DOHH2 (cell line): ENCODE measurements around the gene ALOXE3.
"Not testable (repeated sequence)": the region's sequence is repeated elsewhere in the genome, so short reads cannot be mapped to it uniquely, and the experiment has no call there.

Experiments
- CTCF ChIP-seq: fragments of 200-600 bp; sonication (generic); IDR thresholded peaks from one replicate; pipeline ENCODE4 v1.5.1; 2014; ENCODE audit warnings: antibody characterized with exemption, mild to moderate bottlenecking, low read depth, low read length; ENCODE audit not compliant: poor library complexity, severe bottlenecking
- EZH2phosphoT487 ChIP-seq: fragments of 200-600 bp; sonication (generic); IDR thresholded peaks from 2 replicates; pipeline ENCODE4 v1.6.1; 2017; ENCODE audit warnings: borderline replicate concordance, mild to moderate bottlenecking, antibody characterized with exemption, low read length, moderate library complexity, mixed read lengths

GRCh38 chr17:8077939-8078338 lies 40.4 kb downstream of the ALOXE3 start:
- not testable (repeated sequence) for TF ChIP-seq EZH2phosphoT487, CTCF
